Measurements from ENCODE around the gene LRRTM3.

Gene LRRTM3

DNA sequence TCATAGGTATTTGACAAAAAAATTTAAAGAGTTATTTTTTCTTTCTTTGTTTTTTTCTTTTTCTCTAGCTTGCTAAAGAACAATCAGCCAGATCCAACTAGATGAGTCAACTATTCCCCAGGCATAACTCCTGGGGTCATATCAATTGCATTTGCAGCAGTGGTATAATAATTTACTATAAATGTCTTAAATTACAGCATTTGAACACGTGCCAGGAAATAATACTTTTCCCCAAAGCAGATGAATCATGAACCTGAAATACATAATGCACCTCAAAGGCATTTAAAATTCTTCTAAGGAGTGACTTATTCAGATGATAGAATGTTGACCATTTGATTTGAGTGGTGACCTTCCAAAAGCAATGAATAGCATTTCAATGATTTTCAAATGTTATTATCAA, 190.1 kb downstream of the LRRTM3 start:
- DNase-seq (ENCODE audit: low read depth): no peak
- no peak overlapping the region for H3K4me3 ChIP-seq (ENCODE audit: low read depth, low read length)
- TF ChIP-seq, protein P1, sequence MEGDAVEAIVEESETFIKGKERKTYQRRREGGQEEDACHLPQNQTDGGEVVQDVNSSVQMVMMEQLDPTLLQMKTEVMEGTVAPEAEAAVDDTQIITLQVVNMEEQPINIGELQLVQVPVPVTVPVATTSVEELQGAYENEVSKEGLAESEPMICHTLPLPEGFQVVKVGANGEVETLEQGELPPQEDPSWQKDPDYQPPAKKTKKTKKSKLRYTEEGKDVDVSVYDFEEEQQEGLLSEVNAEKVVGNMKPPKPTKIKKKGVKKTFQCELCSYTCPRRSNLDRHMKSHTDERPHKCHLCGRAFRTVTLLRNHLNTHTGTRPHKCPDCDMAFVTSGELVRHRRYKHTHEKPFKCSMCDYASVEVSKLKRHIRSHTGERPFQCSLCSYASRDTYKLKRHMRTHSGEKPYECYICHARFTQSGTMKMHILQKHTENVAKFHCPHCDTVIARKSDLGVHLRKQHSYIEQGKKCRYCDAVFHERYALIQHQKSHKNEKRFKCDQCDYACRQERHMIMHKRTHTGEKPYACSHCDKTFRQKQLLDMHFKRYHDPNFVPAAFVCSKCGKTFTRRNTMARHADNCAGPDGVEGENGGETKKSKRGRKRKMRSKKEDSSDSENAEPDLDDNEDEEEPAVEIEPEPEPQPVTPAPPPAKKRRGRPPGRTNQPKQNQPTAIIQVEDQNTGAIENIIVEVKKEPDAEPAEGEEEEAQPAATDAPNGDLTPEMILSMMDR (IDR thresholded peaks at IDR 0.05; ENCODE audit: control insufficient read depth, extremely low read depth, insufficient read depth): no peak

DNA sequence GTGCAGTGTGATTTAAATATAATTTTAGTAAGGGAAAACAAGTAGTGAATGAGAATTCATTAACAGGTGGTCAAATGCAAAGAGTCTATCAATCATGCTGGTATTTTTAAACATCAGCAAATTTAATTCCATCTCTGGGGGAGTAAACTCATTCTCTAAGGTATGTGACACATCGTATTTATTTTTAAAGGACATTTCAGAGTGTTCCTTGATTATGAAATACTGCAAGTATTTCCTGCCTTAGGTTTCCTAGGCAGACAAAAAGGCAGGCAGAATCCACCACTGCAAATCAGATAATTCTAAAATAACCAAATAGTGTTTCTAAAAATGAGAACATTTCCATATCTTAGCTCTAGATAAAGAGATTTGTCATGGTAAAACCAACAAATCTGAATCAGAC, 193.8 kb downstream of the LRRTM3 start:
- DNase-seq (ENCODE audit: low read depth): no peak
- H3K4me3 ChIP-seq (ENCODE audit: low read depth, low read length): no peak overlapping the region
- TF ChIP-seq, protein P1 (IDR thresholded peaks at IDR 0.05; ENCODE audit: control insufficient read depth, extremely low read depth, insufficient read depth): no peak

DNA sequence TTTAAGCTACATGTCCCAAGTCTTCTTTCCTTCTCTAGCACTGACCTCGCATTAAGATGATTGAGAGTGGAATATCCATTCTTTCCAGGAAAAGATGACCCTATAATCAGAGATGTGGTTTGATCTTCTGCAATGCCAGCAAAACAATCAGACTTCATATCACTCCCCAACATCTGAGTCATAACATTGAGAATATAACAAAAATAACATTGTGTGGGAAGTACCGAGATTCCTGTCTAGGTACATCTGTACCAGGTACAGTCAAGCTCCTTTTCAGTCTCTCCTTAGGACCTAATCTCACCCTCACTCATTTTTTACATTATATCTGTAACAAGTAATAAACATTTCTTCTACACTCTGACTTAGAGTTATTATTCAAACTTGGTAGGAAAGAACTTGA, 201.6 kb downstream of the LRRTM3 start:
- H3K4me3 ChIP-seq (ENCODE audit: low read depth, low read length): no peak overlapping the region
- TF ChIP-seq, protein P1 (IDR thresholded peaks at IDR 0.05; ENCODE audit: control insufficient read depth, extremely low read depth, insufficient read depth): no peak
- DNase-seq (ENCODE audit: low read depth): no peak

DNA sequence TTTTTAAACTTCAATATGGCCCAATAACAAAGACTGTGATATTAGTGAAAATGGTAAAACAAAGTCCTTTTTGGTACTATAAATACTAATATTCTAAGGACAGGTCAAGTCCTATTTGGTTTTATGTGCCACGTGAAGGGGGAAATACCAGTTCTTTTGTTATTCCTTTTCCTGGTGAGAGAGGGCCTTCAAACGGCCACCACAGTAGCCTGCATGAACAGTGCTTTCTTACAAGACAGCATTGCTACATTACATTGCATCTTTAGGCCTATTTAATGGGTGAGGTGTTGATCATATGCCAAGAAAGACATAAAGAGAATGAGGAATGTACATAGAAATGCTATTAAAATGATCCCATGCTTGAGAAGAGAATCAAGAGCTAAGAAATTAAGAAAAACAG, 214.8 kb downstream of the LRRTM3 start:
- no peak for DNase-seq (ENCODE audit: low read depth)
- TF ChIP-seq, protein P1 (IDR thresholded peaks at IDR 0.05; ENCODE audit: control insufficient read depth, extremely low read depth, insufficient read depth): no peak
- H3K4me3 ChIP-seq (ENCODE audit: low read depth, low read length): no peak overlapping the region

DNA sequence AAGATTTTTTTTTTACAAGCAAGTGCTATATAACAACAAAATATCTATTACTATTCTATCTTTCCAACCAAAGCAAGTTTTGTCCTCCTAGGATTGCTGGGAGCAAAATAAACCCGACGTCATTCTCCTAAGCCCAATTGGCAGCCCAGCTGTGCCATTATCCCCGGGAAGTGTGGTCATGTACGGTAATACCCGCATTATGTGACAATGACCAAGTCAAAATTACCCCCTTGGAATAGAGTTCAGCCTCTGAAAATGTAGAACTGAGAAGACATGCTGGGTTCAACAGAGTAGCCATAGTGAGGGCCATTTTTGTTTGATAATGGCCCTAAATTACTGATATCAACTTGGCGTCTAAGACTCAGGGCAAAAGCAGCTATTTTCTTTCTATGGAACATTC, 215.5 kb downstream of the LRRTM3 start:
- TF ChIP-seq, protein P1 (IDR thresholded peaks at IDR 0.05; ENCODE audit: control insufficient read depth, extremely low read depth, insufficient read depth): no peak
- H3K4me3 ChIP-seq (ENCODE audit: low read depth, low read length): no peak overlapping the region
- DNase-seq (ENCODE audit: low read depth): no peak

DNA sequence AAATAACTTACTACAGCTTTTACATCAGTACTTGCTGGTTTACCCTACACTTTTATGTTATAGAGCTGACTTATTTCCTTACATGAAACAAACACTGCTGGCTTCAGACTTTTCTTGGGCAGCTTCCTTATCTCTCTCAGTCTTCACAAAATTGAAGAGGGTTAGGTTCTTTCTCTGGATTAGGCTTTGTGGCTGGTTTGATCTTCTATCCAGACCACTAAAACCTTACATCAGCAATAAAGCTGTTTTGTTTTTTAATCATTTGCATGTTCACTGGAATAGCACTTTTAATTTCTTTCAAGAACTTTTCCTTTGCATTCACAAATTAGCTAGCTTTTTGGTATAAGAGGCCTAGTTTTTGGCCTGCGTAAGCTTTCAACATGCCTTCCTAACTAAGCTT, 218.7 kb downstream of the LRRTM3 start:
- no peak overlapping the region for H3K4me3 ChIP-seq (ENCODE audit: low read depth, low read length)
- TF ChIP-seq, protein P1 (IDR thresholded peaks at IDR 0.05; ENCODE audit: control insufficient read depth, extremely low read depth, insufficient read depth): no peak
- DNase-seq (ENCODE audit: low read depth): no peak

Measured in LNCaP clone FGC (cell line).